ENCODE measurements around the gene DNAI4.
"Not testable (repeated sequence)": the region's sequence is repeated elsewhere in the genome, so short reads cannot be mapped to it uniquely, and the experiment has no call there.

DNAI4 gene

GRCh38 chr1:66788231-66788939 lies 136.3 kb downstream of the DNAI4 start:
- H3K27ac ChIP-seq = no peak overlapping the region
- TF ChIP-seq CTCF (IDR thresholded peaks at IDR 0.05) = no peak
- TF ChIP-seq ZFX (IDR thresholded peaks at IDR 0.05; ENCODE audit: borderline replicate concordance) = no peak

GRCh38 chr1:66787641-66788040 lies 137.0 kb downstream of the DNAI4 start:
- H3K27ac ChIP-seq = no peak overlapping the region
- TF ChIP-seq ZFX (IDR thresholded peaks at IDR 0.05; ENCODE audit: borderline replicate concordance) (no peak), CTCF (IDR thresholded peaks at IDR 0.05) (no peak)

- not testable (repeated sequence) for H3K27ac ChIP-seq
Observed at GRCh38 chr1:66785800-66786199, 138.9 kb downstream of the DNAI4 start.

DNA sequence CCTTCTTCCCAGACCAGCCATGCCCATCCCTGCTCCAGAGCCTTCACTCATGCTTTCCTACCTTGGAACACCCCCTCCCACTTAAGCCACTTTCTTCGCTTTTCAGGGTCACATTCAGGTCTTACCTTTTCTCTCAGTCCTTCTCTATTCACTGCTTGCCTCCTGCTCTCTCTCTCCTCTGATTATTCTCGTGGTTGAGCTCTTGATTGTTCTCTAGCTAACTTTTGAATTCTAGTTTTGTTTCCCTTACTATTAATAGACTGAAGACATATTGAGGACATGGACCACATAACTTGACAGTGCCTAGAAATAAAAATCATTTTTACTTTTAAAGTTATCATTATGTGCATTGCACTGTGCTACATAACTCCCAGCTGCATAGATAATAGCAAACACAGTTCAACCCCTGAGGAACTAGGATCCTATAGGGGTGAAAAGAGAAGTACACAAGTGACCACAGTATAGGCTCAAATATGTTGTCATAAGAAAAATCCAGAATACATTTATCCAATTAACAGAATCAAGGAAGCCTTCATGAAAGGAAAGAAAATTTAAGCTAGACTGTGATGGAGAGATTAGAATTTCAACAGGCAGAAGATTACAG lies 145.1 kb downstream of the DNAI4 start:
- no peak for TF ChIP-seq CTCF (IDR thresholded peaks at IDR 0.05)
- no peak for TF ChIP-seq ZFX (IDR thresholded peaks at IDR 0.05; ENCODE audit: borderline replicate concordance)
- no peak overlapping the region for H3K27ac ChIP-seq

DNA sequence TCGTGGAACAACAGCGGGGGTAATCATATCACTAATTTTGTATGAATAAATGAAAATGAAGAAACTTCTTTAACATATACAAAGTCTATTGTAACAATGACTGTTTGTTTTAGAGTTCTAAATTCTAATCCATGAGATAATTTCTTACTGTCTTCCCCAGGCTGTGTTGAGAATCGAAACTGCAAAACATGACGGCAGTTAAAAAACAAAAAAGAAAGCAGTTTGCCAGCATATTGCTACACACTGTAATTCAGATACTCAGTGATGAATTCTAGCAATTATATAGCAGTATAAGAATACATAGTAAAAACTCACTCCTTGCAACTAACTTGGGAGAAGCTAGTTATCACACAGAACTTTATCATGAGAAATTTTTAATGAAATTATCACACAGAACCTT lies 145.7 kb downstream of the DNAI4 start:
- no peak for TF ChIP-seq CTCF (IDR thresholded peaks at IDR 0.05)
- no peak for TF ChIP-seq ZFX (IDR thresholded peaks at IDR 0.05; ENCODE audit: borderline replicate concordance)
- H3K27ac ChIP-seq = no peak overlapping the region

- no peak overlapping the region for H3K27ac ChIP-seq
- TF ChIP-seq ZFX (IDR thresholded peaks at IDR 0.05; ENCODE audit: borderline replicate concordance) (no peak), CTCF (IDR thresholded peaks at IDR 0.05) (no peak)
Observed at GRCh38 chr1:66778266-66778665, 146.4 kb downstream of the DNAI4 start.

GRCh38 chr1:66777831-66778230 lies 146.8 kb downstream of the DNAI4 start:
- TF ChIP-seq ZFX (IDR thresholded peaks at IDR 0.05; ENCODE audit: borderline replicate concordance) = no peak
- TF ChIP-seq CTCF (IDR thresholded peaks at IDR 0.05) = no peak
- H3K27ac ChIP-seq = no peak overlapping the region

All from 22Rv1 (cell line).